Activated CD8-positive, alpha-beta T cell treated with anti-CD3 and anti-CD28 coated beads for 36 hours (primary cell): ENCODE results near the gene LNPEP. TPM values are rescaled to one million over a fixed set of nuclear protein-coding genes. Genes with fewer than 3 reads are reported as not detected.
A peak's percentile ranks its signal among the peaks of the same experiment; 100 is the strongest.

Experiments
- ATAC-seq: fragments of 200-7000 bp; cut with Tn5 transposase; one replicate; pipeline ENCODE4 v1.10.0; 2021; ENCODE audit warnings: mild to moderate bottlenecking, moderate library complexity
- CTCF ChIA-PET: fragments of 350-600 bp; sonication (Branson Sonifier 250); formaldehyde crosslinking; loops from one replicate; lab custom pipeline; 2021; ENCODE audit warnings: antibody characterized with exemption; lab: Charles Lee
- POLR2A ChIA-PET: fragments of 350-600 bp; sonication (Branson Sonifier 250); formaldehyde crosslinking; loops from one replicate; lab custom pipeline; 2021; ENCODE audit warnings: antibody characterized with exemption; lab: Charles Lee
- DNase-seq: peaks from one replicate; pipeline ENCODE4 v3.0.0-alpha.2; 2020
- H3K27ac Mint-ChIP-seq: one replicate; pipeline ENCODE4 v1.8.0; 2021; ENCODE audit warnings: mild to moderate bottlenecking, mixed read lengths
- H3K27me3 Mint-ChIP-seq: one replicate; pipeline ENCODE4 v1.8.0; 2021; ENCODE audit warnings: mixed read lengths
- H3K36me3 Mint-ChIP-seq: one replicate; pipeline ENCODE4 v1.8.0; 2021; ENCODE audit warnings: low read depth, mixed read lengths
- H3K4me1 Mint-ChIP-seq: one replicate; pipeline ENCODE4 v1.8.0; 2021; ENCODE audit warnings: low read depth, mixed read lengths
- H3K4me3 Mint-ChIP-seq: one replicate; pipeline ENCODE4 v1.8.0; 2021; ENCODE audit warnings: mild to moderate bottlenecking, moderate library complexity, mixed read lengths
- H3K9me3 Mint-ChIP-seq: one replicate; pipeline ENCODE4 v1.8.0; 2021; ENCODE audit warnings: mixed read lengths
- CTCF ChIP-seq: fragments of 200-600 bp; IDR thresholded peaks from one replicate; pipeline ENCODE4 v1.8.0; 2022; ENCODE audit warnings: antibody characterized with exemption, mild to moderate bottlenecking
- intact Hi-C: fragments of 100-400 bp; cut with micrococcal nuclease; formaldehyde crosslinking; loops from one replicate; pipeline ENCODE4 v1.10.0; 2022
- total RNA-seq, 2 experiments: library from RNA; stranded (reverse); gene quantifications; one replicate each; pipeline ENCODE4 v1.2.3, GENCODE V29; 2021

LNPEP gene
- total RNA-seq, 2 experiments from 2014 or later: 51.2 to 53.7 TPM

DNA sequence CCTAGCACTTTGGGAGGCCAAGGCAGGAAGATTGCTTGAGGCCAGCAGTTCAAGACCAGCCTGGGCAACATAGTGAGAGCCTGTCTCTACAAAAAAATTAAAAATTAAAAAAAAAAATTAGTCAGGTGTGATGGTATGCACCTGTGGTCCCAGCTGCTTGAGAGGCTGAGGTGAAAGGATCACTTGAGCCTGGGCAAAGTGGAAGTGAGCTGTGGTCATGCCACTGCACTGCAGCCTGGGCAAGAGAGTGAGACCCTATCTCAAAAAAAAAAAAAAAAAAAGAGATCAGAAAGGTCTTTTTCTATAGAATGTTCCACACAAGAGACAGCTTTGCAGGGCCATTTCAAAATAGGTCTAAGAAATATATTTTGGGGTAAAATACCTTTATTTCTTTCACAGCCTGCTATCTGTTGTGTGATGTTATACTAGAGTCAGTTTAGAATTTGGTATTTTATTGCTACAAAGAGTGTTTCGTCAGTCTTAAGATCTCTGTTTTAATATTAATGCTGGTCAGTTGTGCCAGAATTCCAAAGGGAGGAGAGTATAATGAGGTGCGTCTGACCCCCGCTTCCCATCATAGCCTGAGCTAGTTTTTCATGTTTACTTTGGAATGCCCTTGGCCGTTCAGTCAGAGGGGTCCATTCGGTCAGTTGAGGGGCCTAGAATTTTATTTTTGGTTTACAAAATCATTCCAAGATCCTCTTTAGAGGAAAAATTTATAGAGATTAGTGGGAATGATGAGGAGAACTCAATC is 9.4 kb downstream of the LNPEP start:
- TF ChIP-seq CTCF: no peak
- Mint-ChIP-seq H3K9me3 (peaks cover 9% of the 10 kb centered on the region), H3K27me3 (no peaks in the 10 kb centered on the region), H3K36me3 (peaks cover 38% of the 10 kb centered on the region), H3K27ac (no peak overlapping the region), H3K4me3 (no peak overlapping the region), H3K4me1 (peaks cover 76% of the 10 kb centered on the region)
- intact Hi-C loops: no loop called here
- no peak for DNase-seq
- ChIA-PET POLR2A (interaction anchor here (1.1 to 1.7 kb wide), 2 partner anchors 9 to 12 kb away, joined by 3 to 6 read pairs; partner anchors contain the start of gene LNPEP), CTCF (interaction anchor here (1.1 to 1.9 kb wide), 5 partner anchors 15 to 216 kb away, joined by 3 to 7 read pairs (median 4); no protein-coding TSS in a partner anchor)
- no peak for ATAC-seq

GRCh38 chr5:96946381-96946780 is 10.5 kb downstream of the LNPEP start:
- ChIA-PET CTCF (interaction anchor here (1.1 to 1.9 kb wide), 6 partner anchors 12 to 215 kb away, joined by 3 to 7 read pairs (median 4); no protein-coding TSS in a partner anchor), POLR2A (interaction anchor here (0.6 to 1.7 kb wide), 2 partner anchors 10 to 22 kb away, joined by 3 to 6 read pairs; partner anchors contain the start of gene LNPEP)
- ATAC-seq (no peak), DNase-seq (no peak)
- intact Hi-C loops: no loop called here
- H3K4me1 Mint-ChIP-seq: peaks cover 73% of the 10 kb centered on the region
- H3K9me3 Mint-ChIP-seq: peaks cover 13% of the 10 kb centered on the region
- H3K4me3 Mint-ChIP-seq: no peak overlapping the region
- H3K27ac Mint-ChIP-seq: no peak overlapping the region
- H3K36me3 Mint-ChIP-seq: peaks cover 37% of the 10 kb centered on the region
- TF ChIP-seq CTCF: no peak
- H3K27me3 Mint-ChIP-seq: no peaks in the 10 kb centered on the region

DNA sequence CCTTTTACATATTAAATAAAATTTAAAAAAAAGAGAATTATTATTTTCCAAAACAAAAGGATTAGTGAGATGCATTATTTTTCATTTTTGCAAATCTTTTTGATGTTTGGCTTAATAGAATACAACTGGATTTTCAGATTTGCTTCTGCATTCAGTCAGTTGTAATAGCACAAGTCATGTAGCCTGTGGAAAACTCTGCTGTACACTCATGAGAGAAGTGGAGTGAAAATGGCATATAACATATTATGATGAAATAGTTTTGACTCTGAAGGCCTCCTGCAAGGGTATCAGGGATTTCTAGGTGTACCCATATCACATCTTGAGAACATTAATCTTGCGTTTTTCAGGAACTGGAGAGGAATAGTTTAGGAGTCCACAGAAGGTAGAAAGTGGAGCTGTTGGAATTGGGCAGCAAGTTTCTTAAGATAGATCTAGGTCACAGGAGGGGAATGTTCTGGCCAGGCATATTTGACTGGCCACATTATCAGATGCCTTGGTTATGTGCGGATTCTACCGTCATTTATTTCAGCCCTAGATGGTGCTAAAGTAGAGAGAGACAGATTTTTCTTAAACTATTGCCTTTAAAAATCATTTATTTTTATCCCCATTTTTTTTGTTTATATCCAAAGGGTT is 16.4 kb downstream of the LNPEP start:
- peaks cover 26% of the 10 kb centered on the region for H3K36me3 Mint-ChIP-seq
- intact Hi-C loops: no loop called here
- POLR2A ChIA-PET: interaction anchor here (1.2 kb wide), 1 partner anchor 22 kb away, joined by 4 read pairs; no protein-coding TSS in a partner anchor
- no peak overlapping the region for H3K4me3 Mint-ChIP-seq
- TF ChIP-seq CTCF: no peak
- H3K27ac Mint-ChIP-seq: peak overlapping the region; percentile 50
- H3K4me1 Mint-ChIP-seq: peaks cover 83% of the 10 kb centered on the region
- ATAC-seq (no peak), DNase-seq (no peak)
- H3K27me3 Mint-ChIP-seq: no peaks in the 10 kb centered on the region
- H3K9me3 Mint-ChIP-seq: peaks cover 13% of the 10 kb centered on the region
- CTCF ChIA-PET: interaction anchor here (1.1 to 1.4 kb wide), 2 partner anchors 15 to 42 kb away, joined by 3 to 4 read pairs; no protein-coding TSS in a partner anchor

GRCh38 chr5:96952974-96953730 is 17.3 kb downstream of the LNPEP start:
- ATAC-seq (no peak), DNase-seq (no peak)
- POLR2A ChIA-PET: interaction anchor here (1.2 kb wide), 1 partner anchor 21 kb away, joined by 4 read pairs; no protein-coding TSS in a partner anchor
- Mint-ChIP-seq H3K4me1 (peaks cover 88% of the 10 kb centered on the region), H3K9me3 (peaks cover 13% of the 10 kb centered on the region), H3K27ac (peak overlapping the region; percentile 65), H3K27me3 (no peaks in the 10 kb centered on the region), H3K4me3 (no peak overlapping the region), H3K36me3 (peaks cover 26% of the 10 kb centered on the region)
- intact Hi-C loops: no loop called here
- CTCF ChIA-PET: interaction anchor here (1.1 to 1.4 kb wide), 2 partner anchors 14 to 41 kb away, joined by 3 to 4 read pairs; no protein-coding TSS in a partner anchor
- TF ChIP-seq CTCF: no peak
